Left cardiac atrium (tissue), 4 donors: ENCODE results near the gene COPB2. TPM values are rescaled to one million over a fixed set of nuclear protein-coding genes. Genes with fewer than 3 reads are reported as not detected.
"Not testable (repeated sequence)": the region's sequence is repeated elsewhere in the genome, so short reads cannot be mapped to it uniquely, and the experiment has no call there.

Source experiments
- ATAC-seq, 2 donors: fragments of 200-7000 bp; cut with Tn5 transposase; one replicate each; pipeline ENCODE4 v1.9.1; 2020; ENCODE audit warnings: mild to moderate bottlenecking in 2 of 2, moderate library complexity in 2 of 2
- DNase-seq: peaks from one replicate; pipeline ENCODE4 v3.0.0-alpha.2; 2020
- intact Hi-C, 2 donors: fragments of 100-400 bp; cut with DNase I; formaldehyde crosslinking; loops; one replicate each; pipeline versions ENCODE4 v1.14.1 to v1.15.1; 2022 to 2023
- long read RNA-seq: library from polyadenylated mRNA; unstranded; transcript quantifications from one replicate; pipeline ENCODE4 v2.0.0, GENCODE V29; 2021
- total RNA-seq, 2 donors: library from RNA; stranded (reverse); fragmentation: NEBNext Ultra II Directional; extraction: Animal tissue kit (Norgen Biotek cat#: 25700); gene quantifications; one replicate each; pipeline ENCODE4 v1.2.1, GENCODE V29; 2021
- donor health status: DM: no; HTN: yes; CAD: no.
- donor health status: DM: no; HTN: yes; CAD: no; lungs with severe emphysema.
- donor health status: DM: yes; HTN: yes; CAD: no.
- donor health status: Dilated cardiomyopathy.

The COPB2 gene
- total RNA-seq: 10 to 100 TPM; 83.1 to 84.9 TPM
- long read RNA-seq, transcript COPB2-201 (22 exons, 3,360 nt): major isoform, 91 of 139 reads
- long read RNA-seq, partial matches to known transcripts: 22 of 139 reads
- long read RNA-seq, other reads (novel, unspliced or antisense): 26 of 139 reads

DNA sequence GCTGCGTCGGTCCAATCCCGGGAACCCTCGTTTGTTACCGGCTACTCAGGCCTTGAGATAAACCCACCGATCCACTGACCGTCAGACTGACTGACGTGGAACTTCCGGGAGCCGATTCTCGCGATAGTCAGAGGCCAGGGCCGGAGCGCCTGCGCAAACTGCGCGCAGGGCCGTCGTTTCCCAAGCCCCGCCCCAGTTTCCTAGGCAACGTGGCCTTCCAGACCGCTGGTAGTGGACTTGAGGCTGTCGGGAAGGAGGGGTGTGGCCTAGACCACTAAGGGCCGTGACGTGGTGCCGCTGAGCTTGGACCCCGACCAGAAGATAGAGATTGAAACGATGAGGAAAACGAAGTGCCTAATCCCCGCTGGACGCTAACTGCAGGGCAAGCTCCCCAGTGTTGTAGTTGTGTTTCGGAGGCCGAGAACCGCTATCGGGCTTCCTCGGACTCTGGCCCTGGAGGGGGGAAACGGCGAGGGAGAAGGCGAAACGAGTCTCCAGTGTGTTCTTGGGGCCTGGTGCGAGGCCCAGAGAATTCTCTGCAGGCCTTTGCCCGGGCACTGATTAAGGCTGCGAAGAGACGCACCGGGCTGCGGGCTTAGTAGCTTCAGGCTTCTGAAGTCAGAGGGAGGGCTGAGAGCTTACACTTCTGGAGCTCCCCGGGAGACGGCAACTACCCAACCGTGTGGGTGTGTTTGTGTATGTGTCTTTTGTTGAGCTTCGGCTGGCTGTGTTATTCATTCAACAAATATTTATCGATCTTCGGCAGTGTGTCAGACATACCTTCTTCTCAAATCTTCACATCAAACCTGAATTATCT lies at the start of gene COPB2:
TSS of gene COPB2 (minus strand) at position 96 of the 817 bp plus-strand sequence. CDS start 97 bp downstream, outside the sequence.
- DNase-seq: peak; percentile 100
- intact Hi-C loops: no loop called here

DNA sequence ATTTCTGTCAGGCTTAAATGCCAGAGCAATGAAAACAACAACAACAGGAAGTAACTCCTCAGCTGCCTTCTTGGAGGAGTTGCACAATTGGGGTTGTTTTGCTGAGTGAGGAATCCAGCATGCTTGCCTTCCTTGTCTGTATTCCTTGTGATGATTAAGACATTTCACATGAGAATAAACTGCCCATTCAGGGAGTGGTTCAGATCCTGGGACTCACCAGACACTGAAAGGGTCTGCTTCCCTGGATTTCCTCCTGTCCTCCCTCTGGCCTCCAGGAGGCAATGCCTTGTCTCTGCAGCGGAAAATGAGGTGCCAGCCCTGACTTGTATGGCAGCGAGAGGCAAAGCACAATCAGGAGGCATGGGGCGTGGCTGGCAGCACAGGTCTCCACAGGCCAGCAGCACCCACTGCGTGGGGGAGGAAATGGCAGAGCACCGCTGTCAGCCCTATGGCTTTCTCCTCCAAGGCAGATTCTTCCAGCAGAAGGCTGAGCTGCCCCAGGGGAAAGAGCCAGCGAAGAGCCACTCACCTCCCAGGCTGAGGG lies 45.4 kb upstream of the COPB2 start:
- no peak for DNase-seq
- intact Hi-C loops: no loop called here
- ATAC-seq: peak; percentile 72 to 93

More for the DNA sequence above, at the start of gene COPB2:
- peak; percentile 99 for ATAC-seq

DNA sequence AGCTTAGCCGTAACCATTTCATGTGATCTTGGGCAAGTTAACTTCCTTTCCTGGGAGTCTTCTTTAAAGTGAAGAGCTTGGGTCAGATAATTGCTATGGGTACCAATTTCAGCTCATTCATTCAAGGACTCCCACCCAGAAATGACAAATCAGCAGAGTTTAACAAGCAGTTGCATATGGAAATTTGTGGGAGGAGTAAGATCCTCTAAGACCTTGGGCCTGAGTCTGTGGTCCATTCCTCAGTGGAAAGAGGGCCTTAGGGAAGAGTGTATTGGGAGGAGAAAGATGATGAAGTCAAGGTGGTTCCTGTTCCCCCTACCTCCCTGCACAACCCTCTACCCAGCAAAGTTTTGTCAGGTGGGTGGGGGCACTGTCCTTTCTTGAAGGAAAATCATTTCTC lies 44.8 kb upstream of the COPB2 start:
- intact Hi-C loops: no loop called here
- no peak for ATAC-seq
- DNase-seq: no peak

DNA sequence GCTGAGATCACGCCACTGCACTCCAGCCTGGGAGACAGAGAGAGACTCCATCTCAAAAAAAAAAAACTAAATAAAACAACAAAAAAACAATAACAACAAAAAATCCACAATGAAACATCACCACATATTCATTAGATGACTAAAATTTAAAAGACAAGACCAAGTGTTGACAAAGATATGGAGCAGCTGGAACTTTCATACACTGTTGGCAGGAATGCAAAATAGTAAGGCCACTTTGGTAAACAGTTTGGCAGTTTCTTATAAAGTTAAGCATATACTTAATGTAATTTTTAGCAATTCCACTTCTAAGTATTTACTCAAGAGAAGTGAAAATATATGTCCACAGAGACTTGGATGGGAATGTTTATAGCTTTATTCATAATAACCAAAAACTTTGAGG lies 43.6 kb upstream of the COPB2 start:
- no peak for DNase-seq
- intact Hi-C loops: no loop called here
- ATAC-seq: no peak

DNA sequence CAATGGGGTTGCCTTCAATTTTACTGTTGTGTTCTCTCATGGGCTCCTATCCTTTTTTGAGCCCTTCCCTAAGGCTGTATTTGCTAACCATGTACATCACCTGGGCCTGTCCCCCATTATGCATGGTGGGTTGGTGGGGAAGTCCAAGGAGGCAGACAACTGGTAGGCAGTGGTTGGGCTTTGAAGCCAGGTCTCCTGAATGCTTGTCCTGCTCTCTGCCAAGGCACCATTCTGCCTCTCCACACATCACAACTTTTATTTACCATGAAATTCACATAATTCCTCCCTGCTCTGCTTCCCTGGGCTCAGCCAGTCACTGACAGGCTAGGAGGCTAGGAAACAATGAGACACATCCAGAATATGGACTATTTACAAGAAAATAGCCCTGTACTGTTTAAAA lies 41.0 kb upstream of the COPB2 start:
- no peak for ATAC-seq
- no peak for DNase-seq
- intact Hi-C loops: no loop called here

DNA sequence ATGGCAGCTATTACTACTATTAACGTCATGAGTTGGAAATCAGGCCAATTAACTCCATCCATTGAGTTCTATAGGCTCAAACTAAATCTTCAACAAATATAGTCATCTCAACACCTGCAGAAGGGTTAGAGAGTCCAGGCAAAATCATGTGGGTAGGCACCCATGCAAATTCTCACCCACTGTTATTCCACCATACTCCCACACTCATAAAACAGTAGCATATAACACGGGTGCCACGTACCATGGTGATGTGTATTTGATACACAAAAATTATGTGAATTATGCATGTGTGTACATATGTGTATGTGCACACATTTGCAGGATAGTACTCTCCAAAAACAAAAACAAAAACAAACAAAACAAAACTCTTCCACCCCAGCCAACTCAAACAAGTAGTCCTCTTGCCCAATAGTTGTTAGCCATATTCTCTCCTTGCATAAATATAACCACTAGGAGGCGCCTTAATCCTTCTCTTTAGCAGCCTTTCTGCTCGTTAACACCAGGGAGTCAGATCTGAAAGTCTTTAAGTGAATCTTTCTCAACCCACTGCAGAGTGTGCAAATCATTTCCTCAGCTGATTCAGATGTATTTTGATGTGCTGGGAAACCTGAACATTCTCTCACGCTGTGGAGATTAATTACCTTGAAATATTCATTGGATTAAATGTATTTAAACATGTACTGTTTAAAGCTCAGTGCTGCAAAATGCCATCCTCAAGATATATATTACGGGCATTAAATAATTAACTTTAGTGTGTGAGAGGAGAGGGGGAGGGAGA lies 38.0 kb upstream of the COPB2 start:
- DNase-seq (no peak), ATAC-seq (peak; percentile 76 to 87)
- intact Hi-C loops: loop anchor here (2.0 to 10.0 kb wide), 3 partner anchors 127 to 507 kb away; partner anchors contain the start of gene CLSTN2 (in 1 of the 2)

DNA sequence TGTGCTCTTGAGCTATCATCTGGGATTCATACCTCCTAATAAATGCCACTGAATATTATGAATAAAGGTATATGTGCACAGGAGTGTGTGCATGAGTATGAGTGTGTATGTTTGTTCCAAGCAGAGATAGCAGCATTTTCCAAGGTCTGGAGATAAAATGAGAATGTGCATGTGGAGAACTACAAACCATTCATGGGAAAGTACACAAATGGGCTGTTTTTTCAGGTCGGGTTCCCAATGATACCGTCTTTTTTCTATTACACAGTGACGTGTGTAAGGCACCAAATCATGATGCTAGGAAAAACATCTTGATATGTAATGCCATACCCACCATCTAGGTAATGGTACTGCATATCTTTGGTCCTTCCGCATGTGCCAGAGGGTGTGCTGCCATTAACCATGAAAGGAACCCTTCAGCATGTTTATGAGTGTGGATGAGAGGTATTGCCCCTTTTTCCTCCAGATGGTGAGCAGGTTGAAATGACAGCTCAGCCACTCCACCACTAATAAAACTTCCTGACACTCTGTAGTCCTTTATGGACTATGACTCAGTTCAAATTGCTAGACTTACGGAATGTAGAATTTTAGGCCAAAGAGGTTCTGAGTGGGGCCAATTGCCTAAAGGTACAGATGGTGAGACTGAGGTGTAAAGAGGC lies 36.4 kb upstream of the COPB2 start:
- no peak for ATAC-seq
- DNase-seq: no peak
- intact Hi-C loops: loop anchor here (2.0 to 10.0 kb wide), 3 partner anchors 129 to 509 kb away; partner anchors contain the start of gene CLSTN2 (in 1 of the 2)

DNA sequence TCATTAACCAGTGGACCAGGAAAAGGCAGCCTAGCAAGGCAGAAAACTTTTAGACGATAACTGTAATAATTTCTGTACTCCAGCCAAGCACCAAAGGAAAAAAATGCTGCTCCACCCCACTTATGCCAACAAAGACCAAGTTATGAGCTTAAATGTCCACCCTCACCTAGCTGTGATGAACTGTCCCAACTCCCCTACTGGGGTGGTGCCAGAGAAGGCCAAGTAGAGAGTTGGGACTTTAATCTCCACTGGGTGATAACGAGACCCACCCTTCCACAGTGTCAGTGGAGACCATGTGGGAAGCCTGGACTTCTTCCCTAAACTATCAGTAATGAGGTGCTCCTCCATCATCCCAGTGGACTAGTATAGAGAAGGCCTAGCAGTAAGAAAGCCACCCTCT lies 33.8 kb upstream of the COPB2 start:
- DNase-seq (no peak), ATAC-seq (peak in 1 of 2 donors; percentile 66)
- intact Hi-C loops: loop anchor here (10.0 kb wide), 2 partner anchors 132 to 512 kb away; partner anchors contain the start of gene CLSTN2 (in 1 of the 2)

DNA sequence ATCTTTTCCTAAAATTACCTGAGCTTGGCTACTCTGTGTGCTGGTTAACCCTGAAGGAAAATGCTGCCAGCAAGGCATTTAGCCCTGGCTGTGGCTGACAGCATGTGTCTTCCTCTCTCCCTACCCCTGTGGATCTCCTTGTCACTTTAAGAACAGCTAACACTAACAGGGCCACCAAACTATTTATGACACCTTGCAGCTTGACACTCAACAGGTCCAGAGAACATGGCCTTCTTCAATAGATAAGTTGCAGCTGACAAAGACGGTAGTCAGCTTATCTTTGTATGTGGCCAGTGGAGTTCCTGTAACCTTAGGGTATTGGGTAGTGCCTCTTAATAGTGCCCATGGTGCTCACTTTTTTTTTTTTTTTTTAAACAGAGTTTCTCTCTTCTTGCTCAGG lies 32.0 kb upstream of the COPB2 start:
- intact Hi-C loops: loop anchor here (10.0 kb wide), 2 partner anchors 133 to 513 kb away; partner anchors contain the start of gene CLSTN2 (in 1 of the 2)
- DNase-seq (no peak), ATAC-seq (peak; percentile 80 to 87)

DNA sequence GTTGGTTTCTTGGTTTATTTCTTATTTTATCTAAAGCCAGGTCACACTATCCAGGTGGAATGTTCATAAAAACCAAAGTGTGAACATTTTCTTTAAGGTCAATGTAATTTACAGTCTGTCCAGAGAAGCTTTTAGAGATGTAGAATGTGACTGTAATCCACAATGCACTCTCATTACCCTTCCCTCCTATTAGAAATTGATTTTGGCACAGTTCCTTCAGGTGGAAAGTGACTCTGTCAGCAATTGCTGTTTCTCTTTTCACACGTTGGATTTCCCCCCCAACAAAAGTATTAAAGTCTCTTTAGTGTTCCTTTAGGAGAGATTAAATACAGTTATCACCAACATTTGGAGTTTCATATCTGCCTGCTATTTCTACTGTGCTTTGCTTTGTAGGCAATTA lies 31.6 kb upstream of the COPB2 start:
- no peak for ATAC-seq
- intact Hi-C loops: loop anchor here (10.0 kb wide), 2 partner anchors 134 to 514 kb away; partner anchors contain the start of gene CLSTN2 (in 1 of the 2)

DNA sequence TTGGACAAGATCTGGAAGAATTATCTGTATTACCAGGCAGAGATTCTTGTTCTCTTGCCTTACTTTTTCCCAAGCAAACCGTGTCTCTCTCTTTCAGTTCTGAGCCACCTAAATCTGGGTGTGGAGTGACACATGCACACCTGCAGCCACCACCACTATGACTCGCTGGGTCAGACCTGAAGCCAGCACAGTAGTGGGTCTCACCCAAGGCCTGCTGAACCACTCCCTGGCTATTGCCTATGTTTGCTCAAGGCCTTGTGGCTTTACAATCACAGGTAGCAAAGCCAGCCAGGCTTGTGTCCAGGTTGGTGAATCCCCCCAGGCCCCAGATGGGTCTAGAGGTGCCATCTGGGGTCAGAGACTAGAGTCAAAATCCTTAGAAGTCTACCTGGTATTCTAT lies 28.7 kb upstream of the COPB2 start:
- DNase-seq (no peak), ATAC-seq (no peak)
- intact Hi-C loops: no loop called here

More for the DNA sequence above, 31.6 kb upstream of the COPB2 start:
- DNase-seq: no peak

DNA sequence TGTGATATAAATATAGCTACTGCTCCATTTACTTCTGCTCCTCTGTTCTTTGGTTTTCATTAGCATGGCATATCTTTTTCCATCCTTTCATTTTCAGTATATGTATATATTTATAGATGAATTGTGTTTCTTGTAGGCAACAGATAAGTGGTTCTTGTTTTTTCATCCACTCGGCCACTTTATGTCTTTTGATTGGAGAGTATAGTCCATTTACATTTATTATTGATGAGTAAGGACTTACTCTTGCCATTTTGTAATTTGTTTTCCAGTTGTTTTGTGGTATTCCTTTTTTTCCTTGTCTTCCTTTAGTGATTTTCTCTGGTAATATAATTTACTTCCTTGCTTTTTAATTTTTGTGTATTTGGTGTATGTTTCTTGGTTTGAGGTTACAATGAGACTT lies 26.8 kb upstream of the COPB2 start:
- no peak for ATAC-seq
- intact Hi-C loops: no loop called here
- no peak for DNase-seq

DNA sequence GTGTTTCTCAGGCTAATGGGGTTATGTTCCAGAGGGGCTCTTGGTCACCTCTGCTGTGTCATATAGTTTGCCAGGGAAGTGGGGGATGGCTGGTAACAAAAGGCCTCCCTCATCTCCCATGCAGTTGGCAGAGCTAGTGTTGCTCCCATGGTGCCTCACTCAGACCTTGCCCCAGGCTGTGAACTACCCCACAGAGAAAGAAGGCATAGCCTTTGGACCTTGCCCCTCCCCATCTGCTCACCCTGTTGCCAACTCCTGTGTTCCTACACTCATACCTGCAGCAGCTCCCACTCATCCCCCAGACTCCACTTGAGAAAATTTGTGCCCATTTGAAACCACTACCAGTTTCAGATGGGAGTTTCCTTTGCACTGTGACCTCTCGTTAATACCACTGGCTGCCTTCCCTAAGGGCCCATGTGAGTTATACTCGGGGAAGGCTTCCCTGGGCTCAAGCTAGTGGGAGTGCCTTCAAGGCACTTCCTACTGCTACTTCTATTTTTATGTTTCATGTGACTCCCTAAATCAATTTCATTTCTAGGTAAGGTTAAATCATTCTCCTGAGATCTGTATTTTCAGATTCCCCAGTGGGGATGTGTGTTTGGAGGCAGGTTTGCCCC lies 25.3 kb upstream of the COPB2 start:
- DNase-seq (no peak), ATAC-seq (no peak)
- intact Hi-C loops: no loop called here

DNA sequence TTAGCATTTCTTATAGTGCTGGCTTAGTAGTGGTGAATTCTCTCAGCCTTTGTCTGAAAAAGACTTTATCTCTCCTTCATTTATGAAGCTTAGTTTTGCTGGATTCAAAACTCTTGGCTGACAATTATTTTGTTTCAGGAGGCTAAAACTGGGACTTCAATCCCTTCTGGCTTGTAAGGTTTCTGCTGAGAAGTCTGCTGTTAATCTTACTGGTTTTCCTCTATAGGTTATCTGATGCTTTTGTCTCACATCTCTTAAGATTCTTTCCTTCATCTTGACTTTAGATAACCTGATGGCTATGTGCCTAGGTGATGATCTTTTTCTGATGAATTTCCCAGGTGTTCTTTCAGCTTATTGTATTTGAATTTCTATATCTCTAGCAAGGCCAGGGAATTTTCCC lies 23.4 kb upstream of the COPB2 start:
- intact Hi-C loops, DNase-seq, ATAC-seq: not testable (repeated sequence)

DNA sequence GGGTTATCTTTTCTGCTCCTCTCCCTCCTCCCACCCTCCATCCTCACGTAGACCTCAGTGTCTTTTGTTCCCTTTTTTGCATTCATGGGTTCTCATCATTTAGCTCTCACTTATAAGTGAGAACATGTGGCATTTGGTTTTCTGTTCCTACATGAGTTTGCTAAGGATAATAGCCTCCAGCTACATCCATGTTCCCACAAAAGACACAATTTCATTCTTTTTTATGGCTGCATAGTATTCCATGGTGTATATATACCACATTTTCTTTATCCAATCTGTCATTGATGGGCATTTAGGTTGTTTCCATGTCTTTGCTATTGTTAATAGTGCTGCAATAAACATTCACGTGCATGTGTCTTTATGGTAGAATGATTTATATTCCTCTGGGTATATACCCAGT lies 11.7 kb upstream of the COPB2 start:
- intact Hi-C loops, ATAC-seq, DNase-seq: not testable (repeated sequence)

DNA sequence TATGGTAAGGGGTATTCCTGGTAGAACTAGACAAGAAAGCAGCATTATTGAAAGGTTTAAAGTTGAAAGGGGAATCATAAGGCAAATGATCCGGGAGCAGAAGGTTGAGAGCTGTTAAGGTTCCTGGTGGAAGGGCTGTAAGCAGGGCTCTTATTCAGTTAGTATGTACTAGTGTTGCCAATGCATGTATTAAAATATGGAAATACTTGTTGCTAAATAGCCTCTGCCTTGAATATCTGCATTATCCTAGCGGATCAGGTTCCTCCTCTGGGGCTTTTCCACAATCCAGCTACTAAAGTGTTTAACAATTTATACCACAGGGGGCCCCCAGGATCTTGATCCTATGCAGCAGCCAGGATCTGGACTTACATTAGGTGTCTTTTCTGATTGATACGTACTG lies 7.3 kb upstream of the COPB2 start:
- DNase-seq (no peak), ATAC-seq (no peak)
- intact Hi-C loops: no loop called here

DNA sequence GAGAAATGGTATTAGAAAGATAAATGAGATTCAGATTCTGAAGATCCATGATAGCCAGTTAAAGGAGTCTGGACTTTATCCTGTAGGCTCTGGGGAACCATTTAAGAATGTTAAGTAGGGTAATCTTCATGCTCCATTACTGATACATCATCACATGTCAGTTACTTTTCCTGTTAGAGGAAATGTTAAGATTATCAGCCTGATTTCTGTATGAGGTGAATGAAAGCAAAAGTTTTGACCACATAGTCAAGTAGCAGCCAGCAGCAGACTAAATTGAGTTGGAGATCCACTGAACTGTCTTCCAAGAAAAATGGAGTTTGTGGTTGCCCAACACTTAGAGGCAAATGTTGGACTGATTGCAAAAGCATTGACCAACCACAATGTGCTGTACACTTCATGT lies 4.7 kb upstream of the COPB2 start:
- DNase-seq (no peak), ATAC-seq (no peak)
- intact Hi-C loops: no loop called here

DNA sequence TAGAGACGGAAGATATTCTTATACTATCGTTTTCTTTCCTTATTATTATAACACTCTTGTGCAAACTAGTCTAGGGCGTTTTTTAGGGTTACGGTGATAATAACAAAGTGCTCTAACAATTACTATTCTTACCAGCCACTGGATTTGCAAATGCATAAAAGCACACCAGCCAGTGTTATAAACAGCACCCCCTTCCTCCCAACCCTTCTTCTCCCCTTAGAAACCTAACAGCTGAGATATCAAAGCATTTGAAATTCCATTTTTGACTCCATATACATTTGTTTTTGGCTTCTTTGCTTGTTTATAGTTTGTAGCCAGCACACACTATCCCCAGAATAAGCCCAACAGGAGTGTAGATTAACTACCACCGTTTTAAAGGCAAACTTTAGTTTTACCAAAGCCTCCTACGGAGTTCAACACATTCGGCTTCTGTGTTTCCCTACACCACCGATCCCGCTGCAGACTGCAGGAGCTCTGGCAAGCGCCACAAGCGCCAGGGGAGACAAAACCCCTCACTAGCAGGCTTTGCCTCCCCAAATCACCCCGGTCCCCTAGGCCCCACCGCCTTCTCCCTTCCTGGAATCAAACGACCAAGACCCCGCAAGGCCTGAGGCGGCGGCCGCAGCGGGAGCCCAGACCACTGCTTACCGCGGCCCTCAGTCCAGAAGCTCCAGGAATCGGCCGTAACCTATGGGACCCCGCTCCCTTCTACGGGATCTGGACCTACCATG lies 461 bp downstream of the COPB2 start:
- ATAC-seq (no peak), DNase-seq (no peak)
- intact Hi-C loops: no loop called here
